Measurements from ENCODE around the gene SLC17A1.

Gene SLC17A1, protein sequence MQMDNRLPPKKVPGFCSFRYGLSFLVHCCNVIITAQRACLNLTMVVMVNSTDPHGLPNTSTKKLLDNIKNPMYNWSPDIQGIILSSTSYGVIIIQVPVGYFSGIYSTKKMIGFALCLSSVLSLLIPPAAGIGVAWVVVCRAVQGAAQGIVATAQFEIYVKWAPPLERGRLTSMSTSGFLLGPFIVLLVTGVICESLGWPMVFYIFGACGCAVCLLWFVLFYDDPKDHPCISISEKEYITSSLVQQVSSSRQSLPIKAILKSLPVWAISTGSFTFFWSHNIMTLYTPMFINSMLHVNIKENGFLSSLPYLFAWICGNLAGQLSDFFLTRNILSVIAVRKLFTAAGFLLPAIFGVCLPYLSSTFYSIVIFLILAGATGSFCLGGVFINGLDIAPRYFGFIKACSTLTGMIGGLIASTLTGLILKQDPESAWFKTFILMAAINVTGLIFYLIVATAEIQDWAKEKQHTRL

DNA sequence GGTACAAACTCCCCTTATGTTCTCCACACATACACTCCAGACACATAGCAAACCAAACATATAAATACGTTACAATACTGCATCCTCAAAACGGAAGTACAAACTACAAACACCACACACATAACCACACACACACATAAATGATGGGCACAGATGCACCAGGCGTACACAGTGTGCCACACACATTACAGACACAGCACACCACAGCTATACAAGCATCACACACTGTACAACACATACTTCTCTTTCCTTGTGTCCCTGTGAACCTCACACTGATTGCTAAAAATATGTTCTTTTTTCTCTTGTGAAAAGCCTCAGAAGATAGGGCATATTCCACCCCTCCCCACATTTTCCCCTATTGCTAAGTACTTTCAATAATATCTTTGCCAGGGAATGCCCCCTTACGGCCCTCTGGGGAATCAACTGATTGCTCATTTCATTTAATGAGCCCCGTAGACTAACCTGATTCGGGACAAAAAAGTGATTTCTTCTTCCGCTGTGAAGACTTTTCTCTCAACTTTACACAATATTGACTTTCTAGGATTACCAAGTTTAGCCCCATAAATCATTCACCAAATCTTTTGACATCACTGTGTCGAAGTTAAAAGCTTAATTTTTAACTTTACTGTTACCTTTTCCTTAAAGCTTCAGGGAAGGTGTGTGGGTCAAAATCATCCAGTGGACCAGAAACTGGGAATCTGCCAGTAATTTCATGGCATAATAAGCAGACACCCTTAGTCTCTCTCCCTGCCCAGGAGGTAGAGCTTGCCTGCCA is at the start of gene SLC17A1:
TSS of gene SLC17A1 (minus strand) at position 521 of the 775 bp plus-strand sequence. CDS start 1,495 bp downstream, outside the sequence.
- intact Hi-C loops (cut with DNase I): no loop called here
- no peak for DNase-seq

DNA sequence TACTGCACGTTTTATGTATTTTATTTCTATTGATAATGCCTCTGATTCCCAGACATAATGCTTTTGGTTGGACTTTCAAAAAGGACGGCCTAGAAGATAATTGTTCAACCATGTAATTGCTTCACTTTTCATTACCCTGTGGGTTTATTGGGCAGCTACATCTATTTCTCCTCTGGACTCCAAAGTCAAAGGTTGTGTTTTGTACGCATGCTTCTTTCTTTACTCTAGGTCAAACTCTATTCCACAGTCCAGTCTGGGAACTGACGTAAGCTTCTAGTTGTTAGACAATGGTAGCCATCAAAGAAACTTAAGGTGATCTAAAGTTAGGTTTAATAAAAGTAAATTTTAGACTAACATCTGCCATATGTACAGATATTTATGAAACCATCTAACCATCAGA is 48.7 kb upstream of the SLC17A1 start:
- no peak for DNase-seq
- intact Hi-C loops (cut with DNase I): no loop called here

DNA sequence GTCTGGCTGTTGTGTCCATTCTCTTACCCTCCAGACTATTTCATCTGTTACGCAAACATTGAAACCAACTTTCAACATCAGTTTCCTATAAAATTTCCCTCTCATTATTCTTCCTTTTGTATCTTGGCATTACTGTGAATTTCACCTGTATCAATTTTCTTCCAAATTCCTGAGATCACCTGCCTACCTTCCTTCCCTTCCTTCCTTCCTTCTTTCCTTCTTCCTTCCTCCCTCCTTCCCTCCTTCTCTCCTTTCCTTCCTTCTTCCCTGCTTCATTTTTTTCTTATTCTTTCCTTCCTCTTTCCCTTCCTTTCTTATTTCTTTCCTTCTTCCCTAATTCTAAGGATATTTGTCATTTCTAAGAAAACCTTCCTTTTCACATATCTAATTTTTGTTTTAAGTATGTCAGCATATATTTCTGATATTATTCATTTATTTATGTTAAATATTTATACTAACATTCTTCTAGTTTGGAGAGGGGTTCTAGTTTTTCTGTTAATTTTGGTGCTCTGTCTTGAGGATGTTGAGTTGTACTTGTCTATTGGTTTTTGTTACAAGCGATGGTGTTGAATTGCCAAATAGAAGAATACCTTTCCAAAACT is 47.0 kb upstream of the SLC17A1 start:
- intact Hi-C loops (cut with DNase I): no loop called here
- no peak for DNase-seq

DNA sequence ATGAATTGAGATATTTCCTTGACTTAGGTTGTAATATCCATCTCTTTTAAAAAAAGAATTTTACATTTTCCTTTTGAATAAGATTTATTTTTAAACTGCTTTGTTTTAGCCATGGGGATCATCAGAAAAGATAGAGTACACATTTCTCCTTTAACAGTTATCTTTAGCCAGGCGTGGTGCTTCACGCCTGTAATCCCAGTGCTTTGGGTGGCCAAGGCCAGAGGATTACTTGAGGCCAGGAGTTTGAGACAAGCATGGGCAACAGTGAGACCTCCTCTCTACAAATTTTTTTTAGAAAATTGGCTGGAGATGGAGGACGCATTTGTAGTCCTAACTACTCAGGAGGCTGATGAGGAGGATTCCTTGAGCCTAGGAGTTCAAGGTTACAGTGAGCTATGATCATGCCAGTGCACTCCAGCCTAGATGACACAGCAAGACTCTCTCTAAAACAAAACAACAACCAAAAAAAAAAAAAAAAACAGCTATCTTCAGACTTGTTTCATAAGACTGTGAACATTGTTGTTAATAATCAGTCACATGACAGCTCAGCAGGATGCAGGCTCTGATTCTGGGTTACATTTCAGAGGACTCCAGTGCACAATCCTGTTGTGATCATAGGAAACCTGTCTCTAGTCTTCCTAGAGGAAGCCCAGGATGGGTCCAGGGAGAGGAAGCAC is 44.2 kb upstream of the SLC17A1 start:
- intact Hi-C loops (cut with DNase I): no loop called here
- DNase-seq: no peak

DNA sequence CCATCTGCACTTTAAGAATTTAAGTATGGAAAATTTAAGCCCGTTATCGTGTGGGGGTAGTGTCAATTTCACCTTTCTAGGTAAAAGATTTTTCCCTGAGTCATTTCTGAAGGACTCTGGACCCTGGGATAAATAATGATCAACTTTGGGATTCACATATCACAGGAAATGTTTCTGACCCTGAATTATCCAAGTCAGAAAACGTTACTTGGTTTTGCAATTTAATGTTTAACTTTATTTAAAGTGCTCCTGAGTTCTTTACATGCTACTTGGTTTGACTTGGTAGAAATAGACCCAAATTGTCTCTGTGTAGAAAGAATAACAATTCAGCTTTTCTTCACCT is 43.7 kb upstream of the SLC17A1 start:
- intact Hi-C loops (cut with DNase I): no loop called here
- no peak for DNase-seq

DNA sequence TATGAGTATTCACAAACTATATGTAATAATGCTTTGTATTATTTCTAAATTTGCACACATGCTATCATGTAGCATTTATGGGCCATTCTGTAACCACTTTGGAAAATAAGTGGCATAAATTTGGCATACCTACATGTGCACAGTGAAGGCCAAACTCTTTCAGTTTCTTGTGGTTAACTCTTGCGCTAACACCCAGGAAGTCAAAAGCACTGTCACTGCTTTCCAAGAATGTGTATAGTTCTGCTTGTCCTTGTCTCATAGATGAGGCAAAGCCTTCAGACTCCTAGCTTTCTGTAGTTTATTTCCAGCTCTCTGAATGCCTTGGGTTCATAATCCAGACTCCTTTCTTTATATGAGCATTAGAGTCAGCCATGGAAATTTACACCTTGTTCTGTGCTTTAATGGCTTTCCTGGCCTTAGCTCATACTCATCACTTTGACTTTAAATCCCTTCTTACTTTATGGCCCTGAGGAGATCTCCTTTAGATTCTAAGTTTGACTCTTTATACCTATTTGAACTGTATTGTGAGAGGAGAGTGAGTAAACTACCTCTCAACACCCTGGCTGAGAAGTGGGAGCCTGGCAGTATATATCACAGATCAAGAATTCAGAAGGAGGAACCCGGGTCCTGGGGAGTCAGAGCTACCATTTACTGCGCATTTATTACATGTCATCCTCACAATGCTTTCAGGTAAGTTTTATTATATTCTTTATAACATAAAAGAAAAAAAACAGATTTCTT is 43.1 kb upstream of the SLC17A1 start:
- intact Hi-C loops (cut with DNase I): no loop called here
- DNase-seq: no peak

DNA sequence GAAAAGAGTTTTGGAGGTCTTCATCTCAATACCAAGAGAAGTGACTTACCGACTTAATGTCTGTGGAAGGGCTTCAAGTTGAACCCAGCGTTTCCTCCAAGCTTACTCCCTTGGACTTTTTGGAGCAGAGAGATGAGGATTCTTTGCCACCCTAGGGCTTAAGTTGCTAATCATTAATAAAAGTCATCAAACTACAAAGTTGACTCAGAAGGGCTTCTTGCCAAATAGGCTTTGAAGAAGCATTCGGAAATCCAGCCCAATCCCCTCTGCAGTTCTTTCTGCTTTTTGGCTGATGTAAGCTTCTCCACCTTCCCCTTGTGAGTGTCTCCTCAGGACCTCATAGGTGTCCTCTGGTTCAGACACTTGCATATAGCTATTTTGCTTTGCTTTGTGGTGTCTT is 42.3 kb upstream of the SLC17A1 start, which contains the start of gene SLC17A3:
TSS of gene SLC17A3 (minus strand) at position 126 of the 400 bp plus-strand sequence. CDS start 5,856 bp downstream, outside the sequence.
- intact Hi-C loops (cut with DNase I): no loop called here

DNA sequence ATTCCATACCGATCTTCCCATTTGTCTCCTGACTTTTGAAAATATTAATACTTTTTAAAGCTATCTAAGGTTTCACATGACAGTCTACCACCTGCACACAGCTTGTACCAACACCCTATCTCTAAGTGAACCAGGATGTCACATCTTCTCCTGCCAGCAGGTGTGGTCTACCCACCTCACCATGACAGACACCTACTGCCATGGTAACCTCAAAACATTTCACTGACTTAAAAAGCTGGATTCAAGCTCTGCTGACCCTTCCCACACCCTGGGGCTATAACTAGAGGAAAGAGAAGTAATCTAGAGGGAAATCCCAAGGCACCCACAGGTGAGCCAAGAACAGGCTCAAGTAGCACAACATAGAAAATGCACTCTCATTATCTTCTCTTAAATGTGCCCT is 41.0 kb upstream of the SLC17A1 start:
- intact Hi-C loops (cut with DNase I): no loop called here
- DNase-seq: no peak

More for the DNA sequence above, 42.3 kb upstream of the SLC17A1 start, which contains the start of gene SLC17A3:
- DNase-seq: no peak

DNA sequence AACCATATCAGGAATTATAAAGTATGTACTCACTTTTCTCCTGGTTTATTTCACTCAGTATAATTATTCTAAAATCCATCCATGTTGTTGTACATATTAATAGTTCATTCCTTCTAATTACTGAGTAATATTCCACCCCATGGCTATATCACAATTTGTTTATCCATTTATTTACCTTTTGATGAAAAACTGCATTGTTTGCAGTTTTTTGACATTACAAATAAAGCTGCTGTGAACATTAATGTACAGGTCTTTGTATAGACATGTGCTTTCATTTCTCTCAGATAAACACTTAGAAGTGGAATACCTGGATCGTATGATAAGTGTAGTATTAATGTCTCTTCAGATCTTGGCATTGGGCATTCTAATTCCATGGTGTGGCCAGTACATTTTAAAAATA is 38.0 kb upstream of the SLC17A1 start:
- intact Hi-C loops (cut with DNase I): no loop called here

DNA sequence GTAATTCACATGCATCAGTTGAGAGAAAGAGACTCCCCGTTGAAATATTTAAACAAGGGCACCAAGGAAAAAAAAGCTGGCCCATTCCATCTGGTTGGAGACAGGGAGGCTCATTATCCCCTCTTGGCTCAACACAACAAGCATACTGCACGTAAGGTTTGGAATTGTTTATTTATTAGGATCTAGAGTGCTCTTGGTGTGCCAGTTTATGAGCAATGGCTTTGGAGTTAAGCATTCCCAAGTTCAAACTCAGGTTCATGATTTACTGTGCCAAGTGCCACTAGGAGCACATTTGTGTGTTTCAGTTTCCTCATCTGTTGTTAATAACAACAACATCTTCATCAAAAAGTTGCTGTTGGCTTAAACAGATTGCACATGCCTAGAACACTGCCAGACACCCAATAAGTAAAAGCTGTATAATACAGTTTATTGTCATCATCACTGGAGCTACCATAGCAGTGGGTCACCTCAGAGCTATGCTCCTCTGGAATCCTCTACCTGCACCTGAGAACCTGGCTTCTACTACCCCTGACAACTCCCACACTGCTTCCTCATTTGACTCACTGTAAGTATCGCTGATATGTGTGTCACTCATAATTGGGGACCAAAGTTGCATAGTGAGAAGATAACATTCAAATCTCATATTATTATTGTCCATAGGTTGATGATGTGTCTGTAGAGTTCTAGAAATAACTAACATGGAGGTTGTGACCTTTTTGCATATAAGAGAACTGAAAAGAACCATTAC is 36.8 kb upstream of the SLC17A1 start:
- intact Hi-C loops (cut with DNase I): no loop called here
- DNase-seq: no peak

More for the DNA sequence above, 38.0 kb upstream of the SLC17A1 start:
- no peak for DNase-seq

DNA sequence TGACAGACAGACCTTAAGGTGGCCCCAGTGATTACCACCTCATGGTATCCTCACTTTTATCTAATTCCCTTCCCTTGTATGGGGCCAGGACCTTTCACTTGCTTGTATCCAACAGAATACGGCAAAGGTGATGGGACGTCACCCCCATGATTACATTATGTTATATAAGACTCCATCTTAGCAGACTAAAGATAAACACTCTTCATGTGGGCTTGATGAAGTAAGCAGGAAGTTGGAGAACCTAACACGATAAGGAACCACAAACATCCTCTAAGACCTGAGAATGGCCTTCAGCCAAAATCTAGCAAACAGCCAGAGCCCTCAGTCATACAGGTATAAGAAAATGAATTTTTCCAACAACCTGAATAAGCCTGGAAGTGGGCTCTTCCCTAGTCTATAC is 34.2 kb upstream of the SLC17A1 start:
- DNase-seq: no peak
- intact Hi-C loops (cut with DNase I): no loop called here

DNA sequence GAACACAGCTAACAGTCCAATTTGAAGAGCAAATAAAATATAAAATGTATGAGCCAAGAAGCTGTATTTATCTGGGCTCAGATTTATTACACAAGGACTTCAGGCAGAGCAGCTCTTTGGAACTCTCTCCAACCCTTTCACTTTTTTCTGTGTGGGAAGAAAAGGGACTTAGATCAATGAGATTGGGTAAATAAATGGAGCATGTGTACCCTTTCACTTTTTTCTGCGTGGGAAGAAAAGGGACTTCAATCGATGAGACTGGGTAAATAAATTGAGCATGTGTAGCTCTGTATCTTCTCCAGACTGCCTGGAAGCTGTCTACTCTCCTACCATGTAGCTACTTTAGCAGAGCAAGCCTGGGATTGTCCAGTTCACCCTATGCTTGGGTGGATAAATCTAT is 31.5 kb upstream of the SLC17A1 start:
- intact Hi-C loops (cut with DNase I): no loop called here

DNA sequence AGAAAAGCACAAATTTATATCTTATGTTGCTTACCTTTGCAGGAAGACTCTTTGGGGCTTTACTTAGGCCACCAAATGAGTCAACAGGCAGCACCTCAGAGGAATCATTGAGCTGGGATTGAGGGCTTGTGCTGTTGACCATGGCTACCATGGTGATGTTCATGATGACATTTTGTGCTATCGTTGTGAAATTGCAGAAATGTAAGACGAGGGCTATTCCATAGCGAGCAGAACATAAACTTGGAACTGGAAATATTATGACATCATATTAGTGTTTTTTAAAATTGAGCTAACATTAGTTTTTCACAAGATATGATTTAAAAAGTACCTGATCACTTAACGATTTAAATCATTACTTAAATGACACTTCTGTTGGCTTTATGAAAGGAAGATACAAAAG is 30.3 kb upstream of the SLC17A1 start:
- DNase-seq: no peak
- intact Hi-C loops (cut with DNase I): no loop called here

More for the DNA sequence above, 31.5 kb upstream of the SLC17A1 start:
- no peak for DNase-seq

DNA sequence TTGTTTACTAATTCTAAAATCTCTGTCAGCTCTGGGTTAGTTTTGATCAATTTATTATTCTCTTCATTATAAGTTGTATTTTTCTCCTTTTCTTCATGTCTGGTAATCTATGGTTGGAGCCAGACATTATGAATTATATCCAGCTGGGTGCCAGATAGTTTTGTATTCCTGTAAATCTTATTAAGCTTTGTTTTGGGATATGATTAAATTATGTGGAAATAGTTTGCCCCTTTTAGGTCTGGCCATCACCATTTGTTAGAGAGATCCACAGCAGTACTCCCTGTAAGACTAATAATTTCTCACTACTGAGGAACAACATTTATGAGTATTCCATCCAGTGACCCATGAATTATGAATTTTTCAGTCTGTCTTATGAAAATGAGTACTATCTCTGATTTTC is 20.9 kb upstream of the SLC17A1 start:
- no peak for DNase-seq
- intact Hi-C loops (cut with DNase I): no loop called here

DNA sequence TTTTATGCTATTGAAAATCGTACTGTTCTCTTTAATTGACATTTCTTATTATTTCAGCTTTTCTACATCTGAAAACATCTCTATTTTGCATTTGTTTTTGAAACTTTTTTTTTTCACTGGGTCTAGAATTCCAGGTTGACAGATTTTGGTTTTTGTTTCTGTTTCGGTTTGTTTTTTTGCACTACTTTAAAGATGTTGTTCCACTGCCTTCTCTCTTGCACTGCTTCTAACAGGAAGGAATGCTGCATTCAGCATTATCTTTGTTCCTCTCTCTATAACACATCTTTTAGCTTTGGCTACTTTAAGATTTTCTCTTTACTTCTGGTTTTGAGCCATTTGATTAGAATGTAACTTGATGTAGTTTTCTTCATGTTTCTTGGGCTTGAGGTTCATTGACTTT is 20.1 kb upstream of the SLC17A1 start:
- DNase-seq: no peak
- intact Hi-C loops (cut with DNase I): no loop called here

DNA sequence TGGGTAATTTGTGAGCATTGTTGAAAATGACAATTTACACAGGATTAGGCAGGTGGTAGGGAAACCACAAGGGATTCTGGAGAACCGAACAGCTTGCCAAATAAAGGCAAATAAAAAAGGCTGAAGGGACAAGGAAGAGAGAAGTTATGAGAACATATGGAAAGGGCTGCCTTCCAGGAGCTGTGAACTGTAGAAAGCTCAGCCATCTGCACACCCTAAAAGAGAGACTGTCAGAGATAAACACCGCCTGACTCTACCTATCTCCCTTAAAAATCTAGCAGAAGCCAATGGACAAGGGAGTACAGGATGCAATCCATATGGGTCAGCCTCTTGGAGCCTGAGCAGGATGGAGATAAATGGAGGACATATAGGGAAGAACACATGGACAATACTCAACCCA is 12.7 kb upstream of the SLC17A1 start:
- intact Hi-C loops (cut with DNase I): no loop called here
- DNase-seq: no peak

DNA sequence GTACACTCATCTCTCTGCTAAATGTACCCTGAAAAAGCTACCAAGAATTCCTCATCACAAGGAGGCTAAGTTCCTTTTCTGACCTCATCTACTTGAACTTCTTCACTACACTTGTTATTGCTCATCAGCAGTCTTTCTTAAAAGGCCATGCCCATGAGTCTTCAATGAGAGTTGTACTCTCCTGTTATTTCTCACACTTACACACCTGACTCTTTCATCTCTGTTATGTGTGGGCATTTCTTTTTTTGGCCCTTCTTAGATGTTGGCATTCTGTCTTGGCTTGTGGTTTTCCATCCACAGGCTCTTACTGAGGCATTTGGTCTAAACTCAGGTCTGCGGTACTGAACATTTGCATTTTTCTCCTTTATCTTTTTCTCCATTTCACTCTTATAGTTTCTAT is 10.7 kb upstream of the SLC17A1 start:
- DNase-seq: no peak
- intact Hi-C loops (cut with DNase I): no loop called here
